B cell (primary cell): ENCODE measurements around the gene BIRC7.

Source experiments
- EZH2 ChIP-seq: IDR thresholded peaks from 2 replicates; pipeline ENCODE4 v1.6.1; 2012; ENCODE audit warnings: borderline replicate concordance, low read depth, mild to moderate bottlenecking, moderate library complexity, low read length; ENCODE audit not compliant: insufficient read depth, poor library complexity, severe bottlenecking
- TF ChIP-seq, protein P1 (sequence below): fragments of 200-600 bp; IDR thresholded peaks from one replicate; pipeline ENCODE4 v1.8.0; 2022; ENCODE audit warnings: antibody characterized with exemption, mild to moderate bottlenecking

DNA sequence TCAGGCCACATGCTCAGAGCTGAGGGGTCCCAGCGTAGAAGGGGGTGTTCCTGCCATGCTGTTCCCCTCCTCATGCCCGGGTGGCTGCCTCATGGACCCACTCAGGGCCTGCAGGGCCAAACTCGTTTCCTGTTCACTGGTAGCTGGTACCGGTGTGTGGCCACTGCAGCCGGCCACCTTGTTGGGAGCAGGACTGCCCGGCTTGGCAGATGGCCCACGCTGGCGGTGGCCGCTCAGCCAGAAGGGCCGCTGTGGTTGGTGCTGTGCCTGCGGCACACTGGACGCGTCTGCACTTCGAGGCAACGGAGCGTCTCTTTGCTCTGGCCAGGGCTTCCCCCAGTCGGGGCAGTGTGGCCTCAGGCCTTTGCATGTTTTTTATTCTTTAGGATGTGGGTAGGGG, 47.2 kb downstream of the BIRC7 start:
- TF ChIP-seq, protein P1, sequence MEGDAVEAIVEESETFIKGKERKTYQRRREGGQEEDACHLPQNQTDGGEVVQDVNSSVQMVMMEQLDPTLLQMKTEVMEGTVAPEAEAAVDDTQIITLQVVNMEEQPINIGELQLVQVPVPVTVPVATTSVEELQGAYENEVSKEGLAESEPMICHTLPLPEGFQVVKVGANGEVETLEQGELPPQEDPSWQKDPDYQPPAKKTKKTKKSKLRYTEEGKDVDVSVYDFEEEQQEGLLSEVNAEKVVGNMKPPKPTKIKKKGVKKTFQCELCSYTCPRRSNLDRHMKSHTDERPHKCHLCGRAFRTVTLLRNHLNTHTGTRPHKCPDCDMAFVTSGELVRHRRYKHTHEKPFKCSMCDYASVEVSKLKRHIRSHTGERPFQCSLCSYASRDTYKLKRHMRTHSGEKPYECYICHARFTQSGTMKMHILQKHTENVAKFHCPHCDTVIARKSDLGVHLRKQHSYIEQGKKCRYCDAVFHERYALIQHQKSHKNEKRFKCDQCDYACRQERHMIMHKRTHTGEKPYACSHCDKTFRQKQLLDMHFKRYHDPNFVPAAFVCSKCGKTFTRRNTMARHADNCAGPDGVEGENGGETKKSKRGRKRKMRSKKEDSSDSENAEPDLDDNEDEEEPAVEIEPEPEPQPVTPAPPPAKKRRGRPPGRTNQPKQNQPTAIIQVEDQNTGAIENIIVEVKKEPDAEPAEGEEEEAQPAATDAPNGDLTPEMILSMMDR: no peak
- TF ChIP-seq EZH2: no peak
